H1 (cell line): ENCODE results near the gene TECPR2. TPM values are rescaled to one million over a fixed set of nuclear protein-coding genes. Genes with fewer than 3 reads are reported as not detected.

Experiments
- CTCF ChIA-PET: fragments of 300-600 bp; sonication (Branson Sonifier 250); formaldehyde crosslinking; loops from one replicate; lab custom pipeline; 2021; ENCODE audit not compliant: partially characterized antibody; lab: Charles Lee
- POLR2A ChIA-PET: fragments of 300-600 bp; sonication (Branson Sonifier 250); formaldehyde crosslinking; loops from one replicate; lab custom pipeline; 2021; ENCODE audit warnings: inconsistent platforms; ENCODE audit not compliant: partially characterized antibody; lab: Charles Lee
- DNase-seq, 2 experiments: peaks; one replicate each; pipeline versions ENCODE4 v3.0.0 to v3.0.0-alpha.2; 2010 to 2022; ENCODE audit warnings: low spot score in 2 of 2, low read depth in 1 of 2, mixed read lengths in 1 of 2
- FAIRE-seq: peaks from 2 replicates; lab custom pipeline; 2011; peaks lifted over from hg19 to GRCh38; lab: Jason Lieb, UNC
- H2AFZ ChIP-seq: 2 replicates; pipeline ENCODE4 v1.8.1; 2012; ENCODE audit warnings: low read length, inconsistent platforms
- H2AK5ac ChIP-seq: 2 replicates; pipeline ENCODE4 v1.6.1; 2013; ENCODE audit warnings: low read depth, low read length
- H2BK120ac ChIP-seq: replicated peaks from 2 replicates; pipeline ENCODE3; 2013; ENCODE audit warnings: low read depth, low read length, inconsistent platforms
- H2BK12ac ChIP-seq: 2 replicates; pipeline ENCODE4 v1.6.1; 2013; ENCODE audit warnings: low read depth, low read length
- H2BK15ac ChIP-seq: 2 replicates; pipeline ENCODE4 v1.6.1; 2013; ENCODE audit warnings: low read length
- H2BK20ac ChIP-seq: 2 replicates; pipeline ENCODE4 v1.6.1; 2013; ENCODE audit warnings: low read length
- H2BK5ac ChIP-seq: 2 replicates; pipeline ENCODE4 v1.6.1; 2013; ENCODE audit warnings: low read depth, low read length
- H3K14ac ChIP-seq: 2 replicates; pipeline ENCODE4 v1.6.1; 2013; ENCODE audit warnings: inconsistent platforms; ENCODE audit not compliant: insufficient read length
- H3K18ac ChIP-seq: 2 replicates; pipeline ENCODE4 v1.6.1; 2013; ENCODE audit warnings: low read length; ENCODE audit errors: extremely low read depth
- H3K23ac ChIP-seq: 2 replicates; pipeline ENCODE4 v1.6.1; 2013; ENCODE audit warnings: inconsistent platforms; ENCODE audit not compliant: insufficient read length
- H3K23me2 ChIP-seq: 2 replicates; pipeline ENCODE4 v1.6.1; 2013; ENCODE audit warnings: low read depth, low read length
- H3K27ac ChIP-seq: 2 replicates; pipeline ENCODE4 v1.6.1; 2011; ENCODE audit warnings: low read depth, low read length, inconsistent platforms
- H3K27me3 ChIP-seq, 4 experiments: replicated peaks in 1 of 4; 1 replicate in 1 of 4; 2 replicates in 3 of 4; pipeline versions ENCODE4 v1.6.1 to v1.8.1; 2011 to 2013; ENCODE audit warnings: low read length in 3 of 4, mild to moderate bottlenecking in 3 of 4, inconsistent platforms in 2 of 4, mixed read lengths in 2 of 4, moderate library complexity in 1 of 4; ENCODE audit not compliant: control insufficient read depth in 3 of 4, insufficient read depth in 3 of 4; ENCODE audit errors: extremely low read depth in 1 of 4
- H3K36me3 ChIP-seq, 4 experiments: 2 replicates each; pipeline versions ENCODE4 v1.6.1 to v1.8.1; 2011 to 2013; ENCODE audit warnings: mild to moderate bottlenecking in 4 of 4, low read length in 3 of 4, moderate library complexity in 2 of 4, control low read depth in 1 of 4, inconsistent platforms in 1 of 4; ENCODE audit not compliant: insufficient read depth in 4 of 4, control insufficient read depth in 2 of 4
- H3K4ac ChIP-seq: replicated peaks from 2 replicates; pipeline ENCODE3; 2013; ENCODE audit warnings: low read length, low read depth, mixed read lengths, inconsistent platforms; ENCODE audit not compliant: insufficient read length
- H3K4me1 ChIP-seq, 4 experiments: replicated peaks in 1 of 4; 1 replicate in 1 of 4; 2 replicates in 3 of 4; pipeline versions ENCODE4 v1.6.1 to v1.8.1; 2011 to 2013; ENCODE audit warnings: low read length in 3 of 4, inconsistent platforms in 2 of 4, mixed read lengths in 1 of 4; ENCODE audit not compliant: insufficient read depth in 4 of 4, control insufficient read depth in 3 of 4
- H3K4me2 ChIP-seq, 2 experiments: 2 replicates each; pipeline versions ENCODE4 v1.6.1 to v1.8.1; 2011 to 2013; ENCODE audit warnings: low read depth in 2 of 2, low read length in 2 of 2, control low read depth in 1 of 2, inconsistent platforms in 1 of 2, mild to moderate bottlenecking in 1 of 2; ENCODE audit not compliant: insufficient read depth in 1 of 2
- H3K4me3 ChIP-seq, 4 experiments: fragments of 200-600, 300-600 bp in 1 of 4; sonication (generic), shearing (Covaris generic), sonication (Bioruptor Twin) in 1 of 4; 2 replicates each; pipeline versions ENCODE4 v1.5.1 to v1.8.1; 2011 to 2016; ENCODE audit warnings: low read length in 4 of 4, low read depth in 3 of 4, control low read depth in 2 of 4, inconsistent platforms in 2 of 4, mild to moderate bottlenecking in 2 of 4, mixed read lengths in 1 of 4, moderate library complexity in 1 of 4; ENCODE audit not compliant: insufficient read depth in 2 of 4; ENCODE audit errors: extremely low read depth in 1 of 4
- H3K56ac ChIP-seq: replicated peaks from 2 replicates; pipeline ENCODE3; 2013; ENCODE audit warnings: low read depth, mild to moderate bottlenecking, mixed read lengths, low read length, inconsistent platforms; ENCODE audit not compliant: insufficient read length
- H3K79me1 ChIP-seq: 2 replicates; pipeline ENCODE4 v1.6.1; 2013; ENCODE audit warnings: low read depth, low read length, control low read depth
- H3K79me2 ChIP-seq, 2 experiments: 2 replicates each; pipeline versions ENCODE4 v1.6.1 to v1.8.1; 2012 to 2013; ENCODE audit warnings: low read length in 2 of 2, mild to moderate bottlenecking in 2 of 2, inconsistent platforms in 1 of 2; ENCODE audit not compliant: insufficient read depth in 2 of 2, control insufficient read depth in 1 of 2
- H3K9ac ChIP-seq, 4 experiments: replicated peaks in 1 of 4; 1 replicate in 1 of 4; 2 replicates in 3 of 4; pipeline versions ENCODE4 v1.6.1 to v1.8.1; 2011 to 2013; ENCODE audit warnings: low read depth in 3 of 4, low read length in 3 of 4, control low read depth in 2 of 4, mild to moderate bottlenecking in 2 of 4, moderate library complexity in 2 of 4, inconsistent platforms in 1 of 4; ENCODE audit errors: extremely low read depth in 1 of 4
- H3K9me3 ChIP-seq, 2 experiments: 2 replicates each; pipeline versions ENCODE4 v1.6.1 to v1.8.1; 2012 to 2013; ENCODE audit warnings: mild to moderate bottlenecking in 2 of 2, moderate library complexity in 2 of 2, control low read depth in 1 of 2, inconsistent platforms in 1 of 2, low read depth in 1 of 2, low read length in 1 of 2, mixed read lengths in 1 of 2; ENCODE audit not compliant: insufficient read depth in 2 of 2
- H4K20me1 ChIP-seq, 2 experiments: replicated peaks in 1 of 2; 2 replicates each; pipeline versions ENCODE3 to v1.8.1; 2011 to 2013; ENCODE audit warnings: inconsistent platforms in 2 of 2, low read length in 2 of 2, mild to moderate bottlenecking in 1 of 2; ENCODE audit not compliant: insufficient read depth in 2 of 2, control insufficient read depth in 1 of 2
- H4K5ac ChIP-seq: 2 replicates; pipeline ENCODE4 v1.6.1; 2013; ENCODE audit warnings: low read length, low read depth, mixed read lengths, inconsistent platforms; ENCODE audit not compliant: insufficient read length
- H4K8ac ChIP-seq: 2 replicates; pipeline ENCODE4 v1.8.0; 2013; ENCODE audit warnings: mild to moderate bottlenecking, moderate library complexity, low read length, inconsistent platforms; ENCODE audit not compliant: insufficient read depth; ENCODE audit errors: extremely low read depth
- H4K91ac ChIP-seq: replicated peaks from 2 replicates; pipeline ENCODE3; 2013; ENCODE audit warnings: low read length, mixed read lengths, inconsistent platforms; ENCODE audit not compliant: insufficient read length
- ASH2L ChIP-seq: fragments of 200-600, 300-600 bp; sonication (generic); IDR thresholded peaks from one replicate; pipeline ENCODE4 v1.7.1; 2017; ENCODE audit warnings: low read length
- CHD1 ChIP-seq: IDR thresholded peaks from 2 replicates; pipeline ENCODE4 v1.6.1; 2012; ENCODE audit warnings: low read depth, low read length, improper control_type of control experiment
- JUN ChIP-seq: IDR thresholded peaks from 2 replicates; pipeline ENCODE4 v1.6.1; 2011; ENCODE audit warnings: low read depth, mild to moderate bottlenecking, improper control_type of control experiment, low read length
- SAP30 ChIP-seq: fragments of 300-600 bp; sonication (generic); IDR thresholded peaks from 2 replicates; pipeline ENCODE4 v1.7.1; 2012; ENCODE audit warnings: low read length, moderate library complexity, mild to moderate bottlenecking, inconsistent platforms; ENCODE audit not compliant: insufficient read depth, insufficient replicate concordance
- SP1 ChIP-seq: IDR thresholded peaks from 2 replicates; pipeline ENCODE4 v1.6.1; 2011; ENCODE audit warnings: low read depth, low read length
- SUZ12 ChIP-seq: fragments of 200-600 bp; sonication (generic); IDR thresholded peaks from 2 replicates; pipeline ENCODE4 v1.6.1; 2012; ENCODE audit warnings: mild to moderate bottlenecking, inconsistent platforms, low read length, moderate library complexity, mixed read lengths
- TCF12 ChIP-seq: IDR thresholded peaks from 2 replicates; pipeline ENCODE4 v1.6.1; 2011; ENCODE audit warnings: low read depth, mild to moderate bottlenecking, low read length
- WGBS, 2 experiments: shearing (Covaris generic) in 1 of 2; methylation state at CpG; one replicate each; pipeline versions ENCODE4 v1.1.6 to v1.1.7; 2013 to 2015; ENCODE audit warnings: low lambda C conversion rate in 2 of 2, mixed read lengths in 2 of 2, inconsistent platforms in 1 of 2, low coverage in 1 of 2, missing lambda C conversion rate in 1 of 2; ENCODE audit not compliant: insufficient replicate concordance in 2 of 2, insufficient coverage in 1 of 2, insufficient read length in 1 of 2; ENCODE audit errors: extremely low coverage in 1 of 2, missing lambda C conversion rate in 1 of 2; 5-methylcytosine and 5-hydroxymethylcytosine counted together
- polyA plus RNA-seq, 7 experiments: library from polyadenylated mRNA; depleted of rRNA in 3 of 7; stranded (reverse) in 5 of 7; unstranded in 2 of 7; fragments of >200 nt in 5 of 7; fragments of 200-250 nt in 2 of 7; gene quantifications; 1 replicate in 5 of 7; 2 replicates in 1 of 7; 4 replicates in 1 of 7; pipeline versions ENCODE4 v1.2.1 to v1.2.3, GENCODE V29; 2011 to 2013; ENCODE audit warnings: missing spikeins in 2 of 7, mixed read lengths in 2 of 7
- total RNA-seq: library from RNA; stranded (reverse); fragmentation: NEBNext Ultra II Directional; extraction: Animal tissue kit (Norgen Biotek cat#: 25700); gene quantifications from 2 replicates; pipeline ENCODE4 v1.2.1, GENCODE V29; 2021

Gene TECPR2
- total and polyA plus RNA-seq, 2 of the 8 experiments (the other 6 are each of a cell fraction or from before 2014, with no cell fraction given), result 6.8 to 19.4 TPM

DNA sequence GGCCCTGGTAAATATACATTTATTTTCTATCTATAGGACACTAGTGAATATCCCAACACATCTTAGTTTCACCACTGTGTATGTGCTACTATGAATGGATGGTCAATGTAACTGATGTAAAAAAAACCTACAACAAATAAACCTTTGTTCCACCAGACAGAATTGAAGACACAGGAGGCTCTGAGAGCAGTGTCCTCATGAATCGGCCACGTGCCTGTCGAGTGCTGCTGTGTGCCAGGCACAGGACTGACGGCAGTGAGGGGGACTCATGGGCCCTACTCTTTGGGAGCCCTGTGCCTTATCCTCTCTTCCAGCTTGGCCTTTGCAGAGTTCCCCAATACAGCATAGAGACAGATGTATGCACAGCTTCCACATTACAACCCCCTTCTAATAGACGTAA is 18.3 kb upstream of the TECPR2 start:
- H2BK120ac ChIP-seq, result no peak overlapping the region
- no peak overlapping the region for H3K56ac ChIP-seq
- H4K5ac ChIP-seq, result no peak overlapping the region
- WGBS, 2 experiments, result 98% methylated on average over 5 of the region's 5 CpGs; no CpG with 5 or more reads in 1 of the 2 experiments
- peaks cover 2 to 27% (median 10%) of the 10 kb centered on the region in 4 experiments; a peak in 6 of 8 replicates for H3K36me3 ChIP-seq
- no peak overlapping the region for H2BK12ac ChIP-seq
- H3K14ac ChIP-seq, result no peak overlapping the region
- no peak for DNase-seq
- no peak overlapping the region for H3K9ac ChIP-seq
- no peaks in the 10 kb centered on the region for H3K23me2 ChIP-seq
- no peaks in the 10 kb centered on the region for H3K79me2 ChIP-seq
- no peak overlapping the region for H3K18ac ChIP-seq
- ChIA-PET POLR2A (interaction anchor here (1.1 to 2.0 kb wide), 2 partner anchors 11 to 14 kb away, joined by 4 to 6 read pairs; no protein-coding TSS in a partner anchor), CTCF (no interaction called here)
- H2AFZ ChIP-seq, result no peak overlapping the region
- no peaks in the 10 kb centered on the region for H4K20me1 ChIP-seq
- no peaks in the 10 kb centered on the region for H3K27me3 ChIP-seq
- no peak overlapping the region for H3K4ac ChIP-seq
- H2BK15ac ChIP-seq, result no peak overlapping the region
- no peaks in the 10 kb centered on the region for H3K9me3 ChIP-seq
- no peak overlapping the region for H2AK5ac ChIP-seq
- no peak overlapping the region for H3K4me3 ChIP-seq
- H4K91ac ChIP-seq, result no peak overlapping the region
- H2BK20ac ChIP-seq, result no peak overlapping the region
- H3K4me1 ChIP-seq, result no peaks in the 10 kb centered on the region
- H3K27ac ChIP-seq, result no peak overlapping the region
- no peak overlapping the region for H4K8ac ChIP-seq
- H2BK5ac ChIP-seq, result no peak overlapping the region; the same call in 1 of the 2 replicates
- no peak overlapping the region for H3K23ac ChIP-seq
- no peaks in the 10 kb centered on the region for H3K79me1 ChIP-seq
- H3K4me2 ChIP-seq, result no peak overlapping the region
- FAIRE-seq, result no peak
- TF ChIP-seq SUZ12 (no peak), JUN (no peak), SAP30 (no peak), CHD1 (no peak), ASH2L (no peak), TCF12 (no peak), SP1 (no peak)
